Testis (tissue), 2 donors: ENCODE measurements around the gene DPH7.

ENCODE experiments used
- POLR2A ChIP-seq: fragments of 450-650 bp; IDR thresholded peaks from one replicate; pipeline ENCODE4 v1.6.1; 2017; ENCODE audit warnings: antibody characterized with exemption, mild to moderate bottlenecking, moderate library complexity
- TF ChIP-seq, protein P1 (sequence below), 3 experiments: fragments of 450-650 bp in 2 of 3; fragments of 200-600 bp in 1 of 3; sonication (generic) in 1 of 3; IDR thresholded peaks; one replicate each; pipeline ENCODE4 v1.5.1; 2016 to 2019; ENCODE audit warnings: antibody characterized with exemption in 3 of 3, mild to moderate bottlenecking in 2 of 3, moderate library complexity in 1 of 3

DNA sequence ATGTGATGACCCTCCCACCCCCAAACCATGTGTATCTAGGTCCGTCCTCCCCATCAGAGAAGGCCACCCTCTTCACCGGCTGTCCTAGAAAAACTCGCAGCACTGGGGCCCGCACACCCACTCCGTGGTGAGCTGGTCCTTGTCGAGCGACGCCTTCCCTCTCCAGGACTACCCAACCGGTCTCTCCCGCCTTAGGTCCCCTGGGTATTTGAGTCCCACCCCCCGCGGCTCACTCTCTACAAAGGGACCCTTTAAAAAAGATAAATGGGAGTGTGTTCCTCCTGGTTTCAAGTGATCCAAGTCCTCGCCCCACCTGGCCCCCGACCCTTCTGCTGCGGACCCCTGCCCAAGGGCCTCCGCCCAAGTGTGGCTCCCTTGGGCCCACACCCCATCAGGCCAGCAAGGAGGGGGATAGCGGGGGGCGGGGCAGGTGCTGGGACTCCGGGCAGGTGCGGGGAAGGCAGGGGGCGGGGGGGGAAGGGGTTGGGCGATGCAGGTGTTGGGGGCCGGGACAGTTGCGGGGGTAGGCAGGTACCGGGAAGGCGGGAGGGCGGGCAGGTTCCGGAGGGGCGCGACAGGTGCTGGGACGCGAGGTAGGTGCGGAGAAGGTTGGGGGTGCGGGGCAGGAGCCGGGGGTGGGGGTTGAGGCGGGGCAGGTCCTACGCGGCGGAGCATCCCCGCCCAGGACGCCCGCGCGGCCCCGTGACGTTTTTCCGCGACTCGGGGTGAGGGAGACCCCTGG is 25.8 kb upstream of the DPH7 start:
- no peak for TF ChIP-seq POLR2A
- TF ChIP-seq, protein P1, sequence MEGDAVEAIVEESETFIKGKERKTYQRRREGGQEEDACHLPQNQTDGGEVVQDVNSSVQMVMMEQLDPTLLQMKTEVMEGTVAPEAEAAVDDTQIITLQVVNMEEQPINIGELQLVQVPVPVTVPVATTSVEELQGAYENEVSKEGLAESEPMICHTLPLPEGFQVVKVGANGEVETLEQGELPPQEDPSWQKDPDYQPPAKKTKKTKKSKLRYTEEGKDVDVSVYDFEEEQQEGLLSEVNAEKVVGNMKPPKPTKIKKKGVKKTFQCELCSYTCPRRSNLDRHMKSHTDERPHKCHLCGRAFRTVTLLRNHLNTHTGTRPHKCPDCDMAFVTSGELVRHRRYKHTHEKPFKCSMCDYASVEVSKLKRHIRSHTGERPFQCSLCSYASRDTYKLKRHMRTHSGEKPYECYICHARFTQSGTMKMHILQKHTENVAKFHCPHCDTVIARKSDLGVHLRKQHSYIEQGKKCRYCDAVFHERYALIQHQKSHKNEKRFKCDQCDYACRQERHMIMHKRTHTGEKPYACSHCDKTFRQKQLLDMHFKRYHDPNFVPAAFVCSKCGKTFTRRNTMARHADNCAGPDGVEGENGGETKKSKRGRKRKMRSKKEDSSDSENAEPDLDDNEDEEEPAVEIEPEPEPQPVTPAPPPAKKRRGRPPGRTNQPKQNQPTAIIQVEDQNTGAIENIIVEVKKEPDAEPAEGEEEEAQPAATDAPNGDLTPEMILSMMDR (IDR thresholded peaks at IDR 0.05), result no peak
